K562 (cell line): ENCODE data around the gene CTPS1. TPM values are rescaled to one million over a fixed set of nuclear protein-coding genes. Genes with fewer than 3 reads are reported as not detected.

ENCODE experiments used
- ARHGAP35 ChIP-seq: fragments of 450-650 bp; IDR thresholded peaks from 2 replicates; pipeline ENCODE4 v1.6.1; 2018; ENCODE audit not compliant: partially characterized antibody
- KDM5B ChIP-seq: fragments of 200-600 bp; sonication (generic); IDR thresholded peaks from 2 replicates; pipeline ENCODE4 v1.6.1; 2012; ENCODE audit warnings: low read depth, mild to moderate bottlenecking, moderate library complexity, low read length, control low read depth, inconsistent platforms; ENCODE audit not compliant: insufficient replicate concordance
- RNF2 ChIP-seq: sonication (generic); IDR thresholded peaks from 2 replicates; pipeline ENCODE4 v1.6.1; 2016
- polyA plus RNA-seq, 8 experiments: library from polyadenylated mRNA; depleted of rRNA in 4 of 8; stranded (reverse) in 5 of 8; unstranded in 3 of 8; fragments of >200 nt; fragmentation: Nextera tagmentation in 2 of 8; fragmentation: Illumina TruSeq in 1 of 8; extraction: Ambion mirVana in 2 of 8; extraction: Trizol in 1 of 8; gene quantifications; 2 replicates each; pipeline versions ENCODE4 v1.2.1 to v1.2.3, GENCODE V29; 2011 to 2014; ENCODE audit warnings: inconsistent platforms in 1 of 8, missing spikeins in 1 of 8
- total RNA-seq, 7 experiments: library from RNA; depleted of rRNA in 6 of 7; stranded (reverse); fragments of >200 nt in 6 of 7; fragmentation: Illumina TruSeq in 2 of 7; extraction: Trizol in 2 of 7; gene quantifications; 2 replicates each; pipeline versions ENCODE4 v1.2.1 to v1.2.3, GENCODE V29; 2011 to 2021; ENCODE audit warnings: low replicate concordance in 1 of 7
- TF ChIP-seq, protein P1 (sequence below), 2 experiments: fragments of 450-650 bp in 1 of 2; sonication (generic) in 1 of 2; formaldehyde crosslinking in 1 of 2; IDR thresholded peaks in 1 of 2; conservative IDR thresholded peaks in 1 of 2; 2 replicates each; pipeline versions ENCODE4 v1.6.1 to v1.8.1; 2016 to 2023; ENCODE audit warnings: mild to moderate bottlenecking in 2 of 2, moderate library complexity in 2 of 2, inconsistent platforms in 1 of 2, missing genetic modification reagents in 1 of 2
- TF ChIP-seq, protein P2 (sequence below): fragments of 450-650 bp; IDR thresholded peaks from 2 replicates; pipeline ENCODE4 v1.6.1; 2016; ENCODE audit warnings: low read depth, mild to moderate bottlenecking, moderate library complexity
- TF ChIP-seq, protein P3 (sequence below): sonication (generic); formaldehyde crosslinking; IDR thresholded peaks from 2 replicates; pipeline ENCODE4 v1.5.0; 2020; ENCODE audit warnings: missing genetic modification reagents
- TF ChIP-seq, protein P4 (sequence below), 2 experiments: fragments of 150-350 bp in 1 of 2; IDR thresholded peaks; 2 replicates each; pipeline ENCODE4 v1.6.1; 2012 to 2016; ENCODE audit warnings: low read depth in 2 of 2, low read length in 2 of 2, mild to moderate bottlenecking in 1 of 2, moderate library complexity in 1 of 2
- TF ChIP-seq, protein P5 (sequence below): sonication (generic); IDR thresholded peaks from 2 replicates; pipeline ENCODE4 v1.6.1; 2016
- TF ChIP-seq, protein P6 (sequence below), 2 experiments: fragments of 450-650 bp; formaldehyde crosslinking in 1 of 2; IDR thresholded peaks; 2 replicates each; pipeline versions ENCODE4 v1.4.0 to v1.6.1; 2014 to 2020; ENCODE audit warnings: mild to moderate bottlenecking in 2 of 2, borderline replicate concordance in 1 of 2, low read depth in 1 of 2

CTPS1 gene
- total and polyA plus RNA-seq, 9 of the 15 experiments (the other 6 are each of a cell fraction or from before 2014, with no cell fraction given) = 44.4 to 164 (median 87.7) TPM

DNA sequence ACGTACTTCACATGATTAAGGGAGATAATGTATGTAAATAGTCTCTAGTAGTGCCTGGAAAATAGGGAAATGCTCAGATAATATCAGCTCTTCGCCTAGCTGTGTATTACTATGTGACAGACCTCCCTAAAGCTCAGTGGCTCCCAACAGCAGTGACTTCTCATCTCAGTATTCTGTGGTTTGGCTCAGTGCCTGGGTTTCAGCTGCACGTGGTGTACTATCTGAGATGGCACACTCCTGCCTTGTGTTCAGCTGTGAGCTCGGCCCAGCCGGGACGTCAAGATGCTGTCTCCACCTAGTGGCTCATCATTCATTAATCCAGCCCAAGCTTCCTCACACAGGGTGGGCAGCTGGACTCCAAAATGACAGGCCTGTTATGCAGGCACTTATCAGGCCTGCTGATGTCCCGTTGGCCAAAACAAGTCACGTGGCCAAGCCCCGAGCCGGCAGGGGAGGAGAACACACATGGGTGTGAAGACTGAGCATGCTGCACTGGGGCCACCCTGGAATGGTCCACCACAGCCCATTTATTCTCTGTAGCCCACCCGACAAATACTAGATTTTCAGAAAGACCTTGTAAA, 24.2 kb downstream of the CTPS1 start (continued):
- peak; percentile 96 for TF ChIP-seq RNF2
- TF ChIP-seq, protein P1, sequence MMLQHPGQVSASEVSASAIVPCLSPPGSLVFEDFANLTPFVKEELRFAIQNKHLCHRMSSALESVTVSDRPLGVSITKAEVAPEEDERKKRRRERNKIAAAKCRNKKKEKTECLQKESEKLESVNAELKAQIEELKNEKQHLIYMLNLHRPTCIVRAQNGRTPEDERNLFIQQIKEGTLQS (IDR thresholded peaks at IDR 0.05) = peak; percentile 70; the same call in 1 of the 2 replicates
- TF ChIP-seq, protein P1 (CRISPR knock-in tag; conservative IDR thresholded peaks at IDR 0.05) = peak; percentile 93
- TF ChIP-seq, protein P2, sequence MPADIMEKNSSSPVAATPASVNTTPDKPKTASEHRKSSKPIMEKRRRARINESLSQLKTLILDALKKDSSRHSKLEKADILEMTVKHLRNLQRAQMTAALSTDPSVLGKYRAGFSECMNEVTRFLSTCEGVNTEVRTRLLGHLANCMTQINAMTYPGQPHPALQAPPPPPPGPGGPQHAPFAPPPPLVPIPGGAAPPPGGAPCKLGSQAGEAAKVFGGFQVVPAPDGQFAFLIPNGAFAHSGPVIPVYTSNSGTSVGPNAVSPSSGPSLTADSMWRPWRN = peak; percentile 100
- no peak for TF ChIP-seq ARHGAP35
- TF ChIP-seq, protein P3, sequence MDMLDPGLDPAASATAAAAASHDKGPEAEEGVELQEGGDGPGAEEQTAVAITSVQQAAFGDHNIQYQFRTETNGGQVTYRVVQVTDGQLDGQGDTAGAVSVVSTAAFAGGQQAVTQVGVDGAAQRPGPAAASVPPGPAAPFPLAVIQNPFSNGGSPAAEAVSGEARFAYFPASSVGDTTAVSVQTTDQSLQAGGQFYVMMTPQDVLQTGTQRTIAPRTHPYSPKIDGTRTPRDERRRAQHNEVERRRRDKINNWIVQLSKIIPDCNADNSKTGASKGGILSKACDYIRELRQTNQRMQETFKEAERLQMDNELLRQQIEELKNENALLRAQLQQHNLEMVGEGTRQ (CRISPR knock-in tag) = peak; percentile 88
- TF ChIP-seq KDM5B = peak; percentile 3
- TF ChIP-seq, protein P4, sequence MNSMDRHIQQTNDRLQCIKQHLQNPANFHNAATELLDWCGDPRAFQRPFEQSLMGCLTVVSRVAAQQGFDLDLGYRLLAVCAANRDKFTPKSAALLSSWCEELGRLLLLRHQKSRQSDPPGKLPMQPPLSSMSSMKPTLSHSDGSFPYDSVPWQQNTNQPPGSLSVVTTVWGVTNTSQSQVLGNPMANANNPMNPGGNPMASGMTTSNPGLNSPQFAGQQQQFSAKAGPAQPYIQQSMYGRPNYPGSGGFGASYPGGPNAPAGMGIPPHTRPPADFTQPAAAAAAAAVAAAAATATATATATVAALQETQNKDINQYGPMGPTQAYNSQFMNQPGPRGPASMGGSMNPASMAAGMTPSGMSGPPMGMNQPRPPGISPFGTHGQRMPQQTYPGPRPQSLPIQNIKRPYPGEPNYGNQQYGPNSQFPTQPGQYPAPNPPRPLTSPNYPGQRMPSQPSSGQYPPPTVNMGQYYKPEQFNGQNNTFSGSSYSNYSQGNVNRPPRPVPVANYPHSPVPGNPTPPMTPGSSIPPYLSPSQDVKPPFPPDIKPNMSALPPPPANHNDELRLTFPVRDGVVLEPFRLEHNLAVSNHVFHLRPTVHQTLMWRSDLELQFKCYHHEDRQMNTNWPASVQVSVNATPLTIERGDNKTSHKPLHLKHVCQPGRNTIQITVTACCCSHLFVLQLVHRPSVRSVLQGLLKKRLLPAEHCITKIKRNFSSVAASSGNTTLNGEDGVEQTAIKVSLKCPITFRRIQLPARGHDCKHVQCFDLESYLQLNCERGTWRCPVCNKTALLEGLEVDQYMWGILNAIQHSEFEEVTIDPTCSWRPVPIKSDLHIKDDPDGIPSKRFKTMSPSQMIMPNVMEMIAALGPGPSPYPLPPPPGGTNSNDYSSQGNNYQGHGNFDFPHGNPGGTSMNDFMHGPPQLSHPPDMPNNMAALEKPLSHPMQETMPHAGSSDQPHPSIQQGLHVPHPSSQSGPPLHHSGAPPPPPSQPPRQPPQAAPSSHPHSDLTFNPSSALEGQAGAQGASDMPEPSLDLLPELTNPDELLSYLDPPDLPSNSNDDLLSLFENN (IDR thresholded peaks at IDR 0.05; ENCODE audit: low read depth in 2 of 2, low read length in 2 of 2) = peak in 1 of 2 experiments; percentile 78; a peak in 2 of 4 replicates
- TF ChIP-seq, protein P5, sequence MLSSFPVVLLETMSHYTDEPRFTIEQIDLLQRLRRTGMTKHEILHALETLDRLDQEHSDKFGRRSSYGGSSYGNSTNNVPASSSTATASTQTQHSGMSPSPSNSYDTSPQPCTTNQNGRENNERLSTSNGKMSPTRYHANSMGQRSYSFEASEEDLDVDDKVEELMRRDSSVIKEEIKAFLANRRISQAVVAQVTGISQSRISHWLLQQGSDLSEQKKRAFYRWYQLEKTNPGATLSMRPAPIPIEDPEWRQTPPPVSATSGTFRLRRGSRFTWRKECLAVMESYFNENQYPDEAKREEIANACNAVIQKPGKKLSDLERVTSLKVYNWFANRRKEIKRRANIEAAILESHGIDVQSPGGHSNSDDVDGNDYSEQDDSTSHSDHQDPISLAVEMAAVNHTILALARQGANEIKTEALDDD = peak; percentile 67; the same call in 1 of the 2 replicates
- TF ChIP-seq, protein P6, sequence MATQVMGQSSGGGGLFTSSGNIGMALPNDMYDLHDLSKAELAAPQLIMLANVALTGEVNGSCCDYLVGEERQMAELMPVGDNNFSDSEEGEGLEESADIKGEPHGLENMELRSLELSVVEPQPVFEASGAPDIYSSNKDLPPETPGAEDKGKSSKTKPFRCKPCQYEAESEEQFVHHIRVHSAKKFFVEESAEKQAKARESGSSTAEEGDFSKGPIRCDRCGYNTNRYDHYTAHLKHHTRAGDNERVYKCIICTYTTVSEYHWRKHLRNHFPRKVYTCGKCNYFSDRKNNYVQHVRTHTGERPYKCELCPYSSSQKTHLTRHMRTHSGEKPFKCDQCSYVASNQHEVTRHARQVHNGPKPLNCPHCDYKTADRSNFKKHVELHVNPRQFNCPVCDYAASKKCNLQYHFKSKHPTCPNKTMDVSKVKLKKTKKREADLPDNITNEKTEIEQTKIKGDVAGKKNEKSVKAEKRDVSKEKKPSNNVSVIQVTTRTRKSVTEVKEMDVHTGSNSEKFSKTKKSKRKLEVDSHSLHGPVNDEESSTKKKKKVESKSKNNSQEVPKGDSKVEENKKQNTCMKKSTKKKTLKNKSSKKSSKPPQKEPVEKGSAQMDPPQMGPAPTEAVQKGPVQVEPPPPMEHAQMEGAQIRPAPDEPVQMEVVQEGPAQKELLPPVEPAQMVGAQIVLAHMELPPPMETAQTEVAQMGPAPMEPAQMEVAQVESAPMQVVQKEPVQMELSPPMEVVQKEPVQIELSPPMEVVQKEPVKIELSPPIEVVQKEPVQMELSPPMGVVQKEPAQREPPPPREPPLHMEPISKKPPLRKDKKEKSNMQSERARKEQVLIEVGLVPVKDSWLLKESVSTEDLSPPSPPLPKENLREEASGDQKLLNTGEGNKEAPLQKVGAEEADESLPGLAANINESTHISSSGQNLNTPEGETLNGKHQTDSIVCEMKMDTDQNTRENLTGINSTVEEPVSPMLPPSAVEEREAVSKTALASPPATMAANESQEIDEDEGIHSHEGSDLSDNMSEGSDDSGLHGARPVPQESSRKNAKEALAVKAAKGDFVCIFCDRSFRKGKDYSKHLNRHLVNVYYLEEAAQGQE (IDR thresholded peaks at IDR 0.05; ENCODE audit: borderline replicate concordance) = peak; percentile 87
- TF ChIP-seq, protein P6 (CRISPR knock-in tag; IDR thresholded peaks at IDR 0.05; ENCODE audit: low read depth) = no peak
